ENCODE results near the gene ZPBP. TPM values are rescaled to one million over a fixed set of nuclear protein-coding genes. Genes with fewer than 3 reads are reported as not detected.

The ZPBP gene
- polyA plus RNA-seq, 2 of the 4 experiments (the other 2 are of a cell fraction): not detected

GRCh38 chr7:50125766-50126165, 32.7 kb upstream of the ZPBP start:
- TF ChIP-seq USF2 (IDR thresholded peaks at IDR 0.05): no peak
- no peak for TF ChIP-seq HOXB13 (CRISPR knock-in tag; IDR thresholded peaks at IDR 0.05; ENCODE audit: low read depth)
- no peak for TF ChIP-seq SMC3 (IDR thresholded peaks at IDR 0.05)
- TF ChIP-seq EHF (CRISPR knock-in tag; IDR thresholded peaks at IDR 0.05): no peak
- TF ChIP-seq HES2 (IDR thresholded peaks at IDR 0.05): no peak
- TF ChIP-seq MAX (IDR thresholded peaks at IDR 0.05): no peak
- no peak for TF ChIP-seq RFX5 (IDR thresholded peaks at IDR 0.05)
- TF ChIP-seq FOSL2 (IDR thresholded peaks at IDR 0.05): no peak
- no peak for TF ChIP-seq FOSL2 (CRISPR knock-in tag; IDR thresholded peaks at IDR 0.05)
- TF ChIP-seq EHMT2 (IDR thresholded peaks at IDR 0.05; ENCODE audit: low read depth): no peak
- TF ChIP-seq RNF2 (IDR thresholded peaks at IDR 0.05; ENCODE audit: borderline replicate concordance, low read depth): no peak
- TF ChIP-seq ESRRA (IDR thresholded peaks at IDR 0.05; ENCODE audit: borderline replicate concordance, low read length): no peak
- no peak for TF ChIP-seq HEYL (CRISPR knock-in tag; IDR thresholded peaks at IDR 0.05)
- no peak for TF ChIP-seq ZNF302 (CRISPR knock-in tag; IDR thresholded peaks at IDR 0.05)
- TF ChIP-seq ZFP36 (IDR thresholded peaks at IDR 0.05; ENCODE audit: borderline replicate concordance, partially characterized antibody): no peak
- TF ChIP-seq NR3C1 (IDR thresholded peaks at IDR 0.05): no peak
- TF ChIP-seq CEBPB (IDR thresholded peaks at IDR 0.05): no peak
- no peak for TF ChIP-seq CBX2 (IDR thresholded peaks at IDR 0.05; ENCODE audit: borderline replicate concordance, low read depth)
- no peak for TF ChIP-seq MYC (IDR thresholded peaks at IDR 0.05; ENCODE audit: borderline replicate concordance, low read length)
- no peak for TF ChIP-seq CHD4 (IDR thresholded peaks at IDR 0.05; ENCODE audit: borderline replicate concordance)
- no peak for TF ChIP-seq HMGXB4 (CRISPR knock-in tag; IDR thresholded peaks at IDR 0.05; ENCODE audit: borderline replicate concordance)
- ChIA-PET CTCF (no interaction called here), POLR2A (no interaction called here)
- Histone ChIP-seq H3K4me2 (no peak overlapping the region), H3K27ac (no peak overlapping the region), H3K4me1 (no peaks in the 10 kb centered on the region), H3K4me3 (no peak overlapping the region), H3K9me3 (no peaks in the 10 kb centered on the region)
- ATAC-seq (no peak), FAIRE-seq (peak; percentile 49), DNase-seq (ENCODE audit: low read depth in 1 of 2, low spot score in 1 of 2) (no peak)
- 22% methylated on average over 1 of the region's 1 CpG for WGBS (ENCODE audit: missing lambda C conversion rate)

GRCh38 chr7:50121286-50121685, 28.2 kb upstream of the ZPBP start:
- Histone ChIP-seq H3K27ac (no peak overlapping the region), H3K4me1 (no peaks in the 10 kb centered on the region), H3K4me3 (no peak overlapping the region), H3K9me3 (no peaks in the 10 kb centered on the region), H3K4me2 (no peak overlapping the region)
- ChIA-PET CTCF (interaction anchor here (0.9 kb wide), 1 partner anchor 29 kb away, joined by 4 read pairs; the partner anchor contains the start of gene ZPBP), POLR2A (no interaction called here)
- ATAC-seq (no peak), DNase-seq (ENCODE audit: low read depth in 1 of 2, low spot score in 1 of 2) (no peak), FAIRE-seq (no peak)
- no peak for TF ChIP-seq RNF2 (IDR thresholded peaks at IDR 0.05; ENCODE audit: borderline replicate concordance, low read depth)
- TF ChIP-seq HOXB13 (CRISPR knock-in tag; IDR thresholded peaks at IDR 0.05; ENCODE audit: low read depth): no peak
- no peak for TF ChIP-seq CHD4 (IDR thresholded peaks at IDR 0.05; ENCODE audit: borderline replicate concordance)
- no peak for TF ChIP-seq REST (IDR thresholded peaks at IDR 0.05)
- TF ChIP-seq USF2 (IDR thresholded peaks at IDR 0.05): no peak
- TF ChIP-seq NPAS2 (CRISPR knock-in tag; IDR thresholded peaks at IDR 0.05; ENCODE audit: borderline replicate concordance): no peak
- TF ChIP-seq CEBPB (IDR thresholded peaks at IDR 0.05): no peak
- TF ChIP-seq ZNF302 (CRISPR knock-in tag; IDR thresholded peaks at IDR 0.05): no peak
- no peak for TF ChIP-seq MAX (IDR thresholded peaks at IDR 0.05)
- no peak for TF ChIP-seq JUNB (IDR thresholded peaks at IDR 0.05)
- TF ChIP-seq EHMT2 (IDR thresholded peaks at IDR 0.05; ENCODE audit: low read depth): no peak
- TF ChIP-seq FOSB (CRISPR knock-in tag; IDR thresholded peaks at IDR 0.05): no peak
- no peak for TF ChIP-seq PBX3 (IDR thresholded peaks at IDR 0.05)
- TF ChIP-seq NR3C1 (IDR thresholded peaks at IDR 0.05): no peak
- TF ChIP-seq ZC3H11A (IDR thresholded peaks at IDR 0.05): no peak
- TF ChIP-seq RFX5 (IDR thresholded peaks at IDR 0.05): no peak
- WGBS (ENCODE audit: missing lambda C conversion rate): 16% methylated on average over 3 of the region's 3 CpGs

All from A549 (cell line).